DOHH2 (cell line): ENCODE measurements around the gene DDX51.

ENCODE experiments used
- H3F3A ChIP-seq: fragments of 200-600 bp; sonication (generic), shearing (Covaris generic); 2 replicates; pipeline ENCODE4 v1.6.0; 2016; ENCODE audit warnings: antibody characterized with exemption, mild to moderate bottlenecking; ENCODE audit not compliant: control insufficient read depth, insufficient read depth
- H3K27ac ChIP-seq: fragments of 200-600 bp; sonication (generic); 2 replicates; pipeline ENCODE4 v1.5.1; 2014; ENCODE audit warnings: low read depth, mild to moderate bottlenecking, low read length, moderate library complexity
- H3K27me3 ChIP-seq: fragments of 200-600 bp; sonication (generic); 2 replicates; pipeline ENCODE4 v1.6.1; 2014; ENCODE audit warnings: mild to moderate bottlenecking, low read length, mixed read lengths; ENCODE audit not compliant: control insufficient read depth
- H3K36me3 ChIP-seq: fragments of 200-600 bp; sonication (generic); 2 replicates; pipeline ENCODE4 v1.6.1; 2014; ENCODE audit warnings: mild to moderate bottlenecking, low read length, moderate library complexity, mixed read lengths; ENCODE audit not compliant: control insufficient read depth
- H3K4me1 ChIP-seq: fragments of 200-600 bp; sonication (generic); 2 replicates; pipeline ENCODE4 v1.6.1; 2014; ENCODE audit warnings: mild to moderate bottlenecking, low read length, mixed read lengths; ENCODE audit not compliant: control insufficient read depth
- H3K4me2 ChIP-seq: fragments of 200-600 bp; sonication (generic); 2 replicates; pipeline ENCODE4 v1.6.0; 2014; ENCODE audit warnings: mild to moderate bottlenecking, low read length, moderate library complexity
- H3K4me3 ChIP-seq: fragments of 200-600 bp; sonication (generic); 2 replicates; pipeline ENCODE4 v1.5.1; 2014; ENCODE audit warnings: mild to moderate bottlenecking, low read length, mixed read lengths
- H3K79me2 ChIP-seq: fragments of 200-600 bp; sonication (generic); 2 replicates; pipeline ENCODE4 v1.6.1; 2014; ENCODE audit warnings: mild to moderate bottlenecking, low read length, mixed read lengths; ENCODE audit not compliant: control insufficient read depth
- H3K9me2 ChIP-seq: fragments of 200-600 bp; sonication (generic); replicated peaks from 2 replicates; pipeline ENCODE4 v1.6.1; 2014; ENCODE audit warnings: mild to moderate bottlenecking, low read length, mixed read lengths; ENCODE audit not compliant: control insufficient read depth
- H3K9me3 ChIP-seq: fragments of 200-600 bp; sonication (generic); 2 replicates; pipeline ENCODE4 v1.6.1; 2014; ENCODE audit warnings: antibody characterized with exemption, low read length, mixed read lengths; ENCODE audit not compliant: control insufficient read depth, insufficient read depth
- H4K20me1 ChIP-seq: fragments of 200-600 bp; sonication (generic); 2 replicates; pipeline ENCODE4 v1.6.0; 2014; ENCODE audit warnings: low read depth, mild to moderate bottlenecking, antibody characterized with exemption, low read length, moderate library complexity; ENCODE audit not compliant: control insufficient read depth, insufficient read depth
- CTCF ChIP-seq: fragments of 200-600 bp; sonication (generic); IDR thresholded peaks from one replicate; pipeline ENCODE4 v1.5.1; 2014; ENCODE audit warnings: antibody characterized with exemption, mild to moderate bottlenecking, low read depth, low read length; ENCODE audit not compliant: poor library complexity, severe bottlenecking
- EZH2phosphoT487 ChIP-seq: fragments of 200-600 bp; sonication (generic); IDR thresholded peaks from 2 replicates; pipeline ENCODE4 v1.6.1; 2017; ENCODE audit warnings: borderline replicate concordance, mild to moderate bottlenecking, antibody characterized with exemption, low read length, moderate library complexity, mixed read lengths

DDX51 gene

GRCh38 chr12:132190012-132190755 is 46.1 kb upstream of the DDX51 start:
- Histone ChIP-seq H3K36me3 (no peaks in the 10 kb centered on the region), H3K27ac (no peak overlapping the region), H3K27me3 (peaks cover 19% of the 10 kb centered on the region), H4K20me1 (no peaks in the 10 kb centered on the region), H3F3A (no peaks in the 10 kb centered on the region), H3K4me2 (peak overlapping the region; percentile 71), H3K9me3 (peaks cover 14% of the 10 kb centered on the region; the same call in 1 of the 2 replicates), H3K4me3 (peak overlapping the region; percentile 67), H3K4me1 (peaks cover 14% of the 10 kb centered on the region), H3K9me2 (no peaks in the 10 kb centered on the region), H3K79me2 (no peaks in the 10 kb centered on the region)
- no peak for TF ChIP-seq CTCF
- no peak for TF ChIP-seq EZH2phosphoT487

GRCh38 chr12:132189378-132190011 is 45.4 kb upstream of the DDX51 start:
- peak overlapping the region; percentile 71 for H3K4me2 ChIP-seq
- H3K9me3 ChIP-seq = peaks cover 14% of the 10 kb centered on the region; the same call in 1 of the 2 replicates
- H4K20me1 ChIP-seq = no peaks in the 10 kb centered on the region
- H3K4me1 ChIP-seq = peaks cover 14% of the 10 kb centered on the region
- no peaks in the 10 kb centered on the region for H3K36me3 ChIP-seq
- peaks cover 19% of the 10 kb centered on the region for H3K27me3 ChIP-seq
- H3F3A ChIP-seq = no peaks in the 10 kb centered on the region
- H3K27ac ChIP-seq = no peak overlapping the region
- H3K79me2 ChIP-seq = no peaks in the 10 kb centered on the region
- TF ChIP-seq CTCF (no peak), EZH2phosphoT487 (no peak)
- H3K9me2 ChIP-seq = no peaks in the 10 kb centered on the region
- peak overlapping the region; percentile 67 for H3K4me3 ChIP-seq

GRCh38 chr12:132188916-132189325 is 44.8 kb upstream of the DDX51 start:
- H3K9me2 ChIP-seq = no peaks in the 10 kb centered on the region
- H3F3A ChIP-seq = no peaks in the 10 kb centered on the region
- no peaks in the 10 kb centered on the region for H4K20me1 ChIP-seq
- peaks cover 14% of the 10 kb centered on the region for H3K4me1 ChIP-seq
- peaks cover 8% of the 10 kb centered on the region; the same call in 1 of the 2 replicates for H3K9me3 ChIP-seq
- H3K79me2 ChIP-seq = no peaks in the 10 kb centered on the region
- H3K27me3 ChIP-seq = peaks cover 19% of the 10 kb centered on the region
- TF ChIP-seq CTCF (no peak), EZH2phosphoT487 (no peak)
- H3K4me3 ChIP-seq = peak overlapping the region; percentile 67
- H3K27ac ChIP-seq = no peak overlapping the region
- no peaks in the 10 kb centered on the region for H3K36me3 ChIP-seq
- peak overlapping the region; percentile 71 for H3K4me2 ChIP-seq
